AG09319 (cell line): ENCODE data around the gene CD7.

Experiments
- DNase-seq: peaks from one replicate; pipeline ENCODE4 v3.0.0-alpha.2; 2010; ENCODE audit warnings: low read depth; ENCODE audit errors: extremely low read depth
- CTCF ChIP-seq: IDR thresholded peaks from 2 replicates; pipeline ENCODE4 v1.5.1; 2011; ENCODE audit warnings: low read depth, mild to moderate bottlenecking, inconsistent platforms, low read length, moderate library complexity

The CD7 gene

DNA sequence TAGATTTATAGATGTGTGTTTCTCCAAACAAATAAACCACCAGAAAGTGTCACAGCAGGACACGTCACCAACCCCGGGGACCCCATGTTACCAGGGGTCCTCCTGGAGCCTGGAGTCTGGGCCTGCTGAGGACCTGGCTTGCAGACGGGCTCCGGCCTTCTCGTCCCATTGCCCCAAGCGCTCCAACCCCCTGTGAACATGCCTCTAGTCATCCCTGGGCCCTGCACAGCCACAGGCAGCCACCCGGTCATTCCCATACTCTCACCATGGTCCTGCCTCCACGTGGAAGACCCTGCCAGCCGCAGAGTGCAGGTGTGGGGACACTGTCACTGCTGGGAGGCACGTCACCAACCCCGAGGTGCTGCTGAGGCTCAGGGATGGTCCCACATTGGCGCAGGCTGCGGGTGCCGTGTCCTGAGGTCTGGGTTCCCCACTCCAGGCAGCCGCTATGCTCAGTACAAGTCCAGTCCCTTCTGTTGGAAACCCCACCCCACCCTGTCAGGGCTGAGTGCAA lies 11.6 kb upstream of the CD7 start:
- DNase-seq = no peak
- TF ChIP-seq CTCF = no peak

GRCh38 chr17:82328141-82328993 lies 11.0 kb upstream of the CD7 start:
- DNase-seq = no peak
- no peak for TF ChIP-seq CTCF

- no peak for DNase-seq
- no peak for TF ChIP-seq CTCF
Observed at GRCh38 chr17:82327757-82328140, 10.3 kb upstream of the CD7 start.

DNA sequence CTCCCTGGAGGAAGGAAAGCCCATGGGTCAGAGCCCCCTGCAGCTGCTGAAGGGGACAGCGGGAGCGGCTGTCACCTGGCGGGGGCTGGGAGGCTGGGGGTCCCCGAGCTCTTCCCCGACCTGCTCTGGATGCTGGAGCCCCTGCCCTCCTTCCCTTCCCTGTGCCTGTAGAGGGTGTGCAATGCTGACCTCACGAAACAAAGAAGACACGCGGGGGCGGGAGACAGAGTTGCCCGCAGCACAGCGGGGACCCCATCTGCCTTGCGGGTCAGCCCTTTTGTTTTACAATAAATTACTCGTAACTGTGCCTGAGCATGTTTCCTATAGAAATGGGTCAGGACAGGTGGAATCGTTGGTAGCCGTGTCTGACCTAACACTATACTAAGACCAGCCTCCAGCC lies 9.9 kb upstream of the CD7 start:
- no peak for TF ChIP-seq CTCF

DNA sequence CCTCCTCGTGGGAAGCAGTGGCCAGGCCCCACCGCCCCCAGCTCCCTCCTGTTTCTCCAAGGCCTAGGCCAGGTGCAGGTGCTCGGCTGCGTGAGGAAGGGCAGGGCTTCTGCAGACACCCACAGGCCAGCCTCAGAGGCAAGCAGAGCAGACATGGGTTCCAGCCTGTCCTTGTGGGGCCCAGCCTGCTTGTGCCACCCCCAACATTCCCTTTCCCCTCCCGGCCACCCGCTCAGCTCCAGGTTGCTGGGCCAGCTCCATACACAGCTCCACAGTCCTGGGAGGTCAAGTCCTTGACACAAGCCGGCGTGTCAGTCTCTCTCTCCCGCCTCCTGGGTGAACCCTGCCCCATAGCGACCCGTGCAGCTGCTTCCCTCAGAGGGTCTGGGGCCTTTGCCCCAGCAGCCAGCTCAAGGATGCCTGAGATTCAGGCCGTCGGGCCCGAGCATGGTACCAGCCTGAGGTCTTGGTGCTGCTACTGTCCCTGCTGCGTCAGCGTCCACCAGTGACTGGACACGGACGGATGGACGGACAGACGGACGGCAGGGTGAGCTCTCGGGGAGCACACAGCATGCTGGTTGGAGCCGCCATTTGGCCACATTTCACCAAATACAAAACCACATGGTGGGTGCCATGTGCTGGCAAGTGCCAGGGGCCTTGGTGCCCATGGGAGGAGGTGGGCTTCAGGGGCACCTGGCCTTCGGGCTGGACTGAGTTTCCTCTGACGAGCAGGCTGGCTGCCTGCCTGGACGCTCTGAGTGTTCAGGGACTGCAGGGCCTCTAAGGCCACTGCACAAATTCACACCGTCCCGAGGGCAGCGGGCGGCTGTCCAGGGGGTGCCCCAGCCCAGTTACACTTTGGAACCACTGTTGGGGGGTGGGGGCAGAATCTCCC lies 8.1 kb upstream of the CD7 start:
- no peak for DNase-seq
- no peak for TF ChIP-seq CTCF

More for the DNA sequence above, 9.9 kb upstream of the CD7 start:
- DNase-seq = no peak

DNA sequence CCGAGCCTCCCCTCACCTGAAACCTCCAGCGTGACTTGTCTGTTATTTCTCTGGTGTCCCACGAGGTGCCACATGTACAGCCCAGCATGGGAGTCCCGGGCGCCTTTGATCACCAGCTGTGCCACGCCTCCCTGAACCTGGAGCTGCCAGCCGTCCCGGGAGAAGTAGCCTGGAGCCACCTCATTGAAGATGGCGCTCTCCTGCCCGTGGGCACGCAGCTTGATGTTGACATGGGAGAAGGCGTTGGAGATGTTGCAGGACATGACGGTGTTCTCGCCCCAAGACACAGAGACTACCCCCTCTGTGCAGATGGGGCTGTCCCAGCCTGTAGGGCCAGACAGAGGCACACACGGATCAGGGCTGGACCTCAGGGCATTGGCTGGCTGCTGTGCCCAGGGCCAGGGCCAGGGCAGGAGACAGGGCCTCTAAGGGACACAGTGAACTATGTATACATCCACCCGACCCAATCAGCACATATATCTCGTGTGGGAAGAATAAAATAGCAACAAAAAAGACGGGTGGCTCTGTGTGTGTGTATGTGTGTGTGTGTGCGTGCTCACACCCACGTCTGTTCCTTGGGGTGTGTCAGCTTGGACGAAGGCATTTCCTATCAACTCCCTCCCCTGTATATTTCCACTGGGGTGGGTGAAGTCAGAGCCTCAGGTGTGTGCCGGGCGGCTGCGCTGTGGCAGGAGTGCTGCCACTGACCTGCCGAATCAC lies 7.3 kb upstream of the CD7 start:
- TF ChIP-seq CTCF = no peak
- DNase-seq = no peak
